CD4-positive, alpha-beta T cell treated with Interleukin-15 for 1 hour (primary cell): ENCODE results near the gene TNFAIP2.

Source experiments
- DNase-seq: peaks from one replicate; pipeline ENCODE4 v3.0.0-alpha.2; 2020

Gene TNFAIP2

GRCh38 chr14:103123634-103124500 is 606 bp downstream of the TNFAIP2 start:
- DNase-seq = no peak

- no peak for DNase-seq
These were observed 1.3 kb downstream of the TNFAIP2 start for GRCh38 chr14:103124501-103125001.

- DNase-seq = no peak
These were observed 2.1 kb downstream of the TNFAIP2 start for GRCh38 chr14:103125098-103126070.

GRCh38 chr14:103126088-103126872 is 3.0 kb downstream of the TNFAIP2 start:
- DNase-seq = no peak

GRCh38 chr14:103126873-103127304 is 3.6 kb downstream of the TNFAIP2 start:
- DNase-seq = no peak

GRCh38 chr14:103127356-103127755 is 4.1 kb downstream of the TNFAIP2 start:
- no peak for DNase-seq

GRCh38 chr14:103127861-103128598 is 4.8 kb downstream of the TNFAIP2 start:
- no peak for DNase-seq

- no peak for DNase-seq
These were observed 5.5 kb downstream of the TNFAIP2 start for GRCh38 chr14:103128631-103129300.

GRCh38 chr14:103129301-103130016 is 6.2 kb downstream of the TNFAIP2 start:
- DNase-seq = no peak

- no peak for DNase-seq
These were observed 6.9 kb downstream of the TNFAIP2 start for GRCh38 chr14:103130017-103130764.

- no peak for DNase-seq
These were observed 7.7 kb downstream of the TNFAIP2 start for GRCh38 chr14:103130965-103131364.

- no peak for DNase-seq
These were observed 8.3 kb downstream of the TNFAIP2 start for GRCh38 chr14:103131580-103131979.

- DNase-seq = no peak
These were observed 9.3 kb downstream of the TNFAIP2 start for GRCh38 chr14:103132381-103133209.

- DNase-seq = no peak
These were observed 10.2 kb downstream of the TNFAIP2 start for GRCh38 chr14:103133210-103134140.

- no peak for DNase-seq
These were observed 11.1 kb downstream of the TNFAIP2 start for GRCh38 chr14:103134405-103134804.

- DNase-seq = no peak
These were observed 11.7 kb downstream of the TNFAIP2 start for GRCh38 chr14:103134919-103135318.
